ENCODE data around the gene GRIFIN.

Gene GRIFIN

DNA sequence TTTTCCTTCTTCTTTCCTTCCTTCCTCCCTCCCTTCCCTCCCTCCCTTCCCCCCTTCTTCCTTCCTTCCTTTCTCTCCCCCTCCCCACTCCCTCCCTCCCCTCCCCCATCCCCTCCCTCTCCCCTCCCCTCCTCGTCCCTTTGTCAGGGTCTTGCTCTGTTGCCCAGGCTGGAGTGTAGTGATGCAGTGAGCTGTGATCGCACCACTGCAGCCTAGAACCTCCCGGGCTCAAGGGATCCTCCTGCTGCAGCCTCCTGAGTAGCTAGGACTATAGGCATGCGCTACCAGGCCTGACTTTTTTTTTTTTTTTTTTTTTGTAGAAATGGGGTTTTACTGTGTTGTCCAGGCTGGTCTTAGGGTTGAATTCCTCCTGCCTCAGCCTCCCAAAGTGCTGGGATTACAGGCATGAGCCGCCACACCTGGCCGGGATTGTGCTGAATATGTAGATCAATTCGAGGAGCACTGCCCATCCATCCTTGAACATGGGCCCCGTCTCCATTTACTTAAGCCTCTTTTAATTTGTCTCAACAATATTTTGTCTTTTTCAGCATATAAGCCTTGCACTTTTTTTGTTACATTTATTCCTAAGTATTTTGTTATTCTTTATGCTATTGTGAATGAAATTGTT is 23.4 kb downstream of the GRIFIN start:
- DNase-seq, result no peak

DNA sequence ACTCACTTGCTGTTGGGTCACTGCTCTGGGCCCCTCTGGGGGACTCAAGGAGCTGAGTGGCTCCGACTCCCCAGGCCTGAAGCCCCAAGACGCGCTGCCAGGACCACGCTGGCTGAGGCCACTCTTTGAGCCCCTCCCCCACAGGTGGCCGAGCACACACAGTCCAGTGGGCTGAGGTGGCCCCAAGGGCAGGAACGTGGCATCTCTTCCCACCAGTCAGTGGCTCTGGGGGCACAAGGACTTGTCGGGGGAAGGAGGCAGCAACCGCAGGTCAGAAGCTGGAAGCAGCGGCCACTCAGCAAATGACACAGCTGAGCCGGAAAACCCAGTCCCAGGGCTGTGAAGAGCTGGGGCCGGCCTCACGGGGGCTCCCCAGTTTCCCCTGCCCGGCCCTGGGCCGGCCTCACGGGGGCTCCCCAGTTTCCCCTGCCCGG is 24.1 kb downstream of the GRIFIN start:
- no peak for DNase-seq

DNA sequence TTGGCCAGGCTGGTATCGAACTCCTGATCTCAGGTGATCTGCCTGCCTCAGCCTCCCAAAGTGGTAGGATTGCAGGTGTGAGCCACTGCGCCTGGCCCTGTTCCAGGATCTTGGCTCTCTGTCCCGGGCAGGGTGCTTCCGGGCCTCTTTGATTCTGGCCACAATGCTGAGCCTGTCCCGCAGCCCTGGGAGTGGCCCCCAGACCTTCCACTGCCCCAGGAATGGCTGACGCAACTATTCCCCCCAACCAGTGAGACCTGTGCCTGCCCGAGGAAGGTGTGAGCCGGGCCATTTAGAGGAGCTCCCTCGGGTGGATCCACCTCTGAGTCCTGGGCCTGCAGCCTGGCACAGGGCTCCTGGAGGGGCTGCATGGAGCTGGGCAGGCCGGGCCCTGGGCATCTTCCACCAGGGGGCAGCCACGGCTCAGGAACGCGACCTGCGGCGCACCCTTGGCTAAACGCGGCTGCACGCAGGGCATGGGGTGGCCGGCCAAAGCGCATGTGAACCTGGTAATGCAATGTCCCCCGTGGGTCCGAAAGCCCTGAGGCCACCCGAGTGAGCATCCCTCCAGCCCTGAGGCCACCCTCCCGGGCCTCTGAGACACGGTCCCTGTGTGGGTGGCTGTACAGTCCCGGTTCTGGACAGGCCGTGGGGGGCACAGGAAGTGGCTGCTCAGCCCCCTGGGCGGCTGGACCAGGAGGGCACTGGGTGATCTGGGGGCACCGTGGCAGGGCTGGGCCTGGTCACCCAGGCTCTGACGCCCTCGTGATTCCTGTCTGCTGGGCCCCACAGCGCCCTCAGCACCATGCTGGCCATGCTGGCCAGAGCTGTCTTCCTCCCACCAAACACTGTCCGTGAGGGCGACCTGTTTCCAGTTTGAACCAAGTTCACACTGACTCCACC is 24.8 kb downstream of the GRIFIN start:
- peak; percentile 74 for DNase-seq

DNA sequence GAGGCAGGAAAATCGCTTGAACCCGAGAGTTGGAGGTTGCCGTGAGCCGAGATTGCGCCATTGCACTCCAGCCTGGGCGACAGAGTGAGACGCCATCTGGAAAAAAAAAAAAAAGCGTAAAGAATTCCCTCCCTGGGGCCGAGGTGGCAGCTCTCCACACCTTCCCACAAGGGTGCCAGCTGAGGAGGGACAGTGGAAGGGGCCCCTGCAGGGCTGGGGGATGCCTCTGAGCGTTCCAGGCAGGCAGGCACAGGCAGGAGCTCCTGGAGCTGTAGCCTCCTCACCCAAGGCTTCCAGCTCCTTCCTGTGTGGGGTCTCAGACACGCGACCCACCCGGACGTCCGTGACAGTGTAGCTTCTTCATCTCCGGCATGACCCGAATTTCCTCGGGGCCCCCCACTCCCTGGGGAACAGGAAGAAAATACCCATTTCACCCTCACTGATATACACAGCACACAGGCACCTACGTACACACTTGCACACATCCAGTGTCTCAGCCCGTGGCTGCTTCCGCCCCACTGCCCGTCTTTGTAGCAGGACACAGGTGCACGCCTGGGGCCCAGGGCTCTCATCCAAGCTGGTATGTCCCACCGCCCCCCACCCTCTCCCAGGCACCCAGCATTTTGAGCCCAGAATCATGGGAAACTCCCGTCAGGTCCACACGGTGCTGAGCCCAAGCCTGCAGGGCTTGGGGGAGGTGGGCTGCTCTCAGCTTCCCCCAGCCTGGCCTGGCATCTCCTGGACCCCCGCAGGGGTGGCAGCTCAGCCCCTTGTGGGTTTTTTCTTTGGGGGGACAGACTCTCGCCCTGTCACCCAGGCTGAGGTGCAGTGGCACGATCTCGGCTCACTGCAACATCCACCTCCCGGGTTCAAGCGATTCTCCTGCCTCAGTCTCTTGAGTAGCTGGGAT is 25.7 kb downstream of the GRIFIN start:
- DNase-seq, result no peak

DNA sequence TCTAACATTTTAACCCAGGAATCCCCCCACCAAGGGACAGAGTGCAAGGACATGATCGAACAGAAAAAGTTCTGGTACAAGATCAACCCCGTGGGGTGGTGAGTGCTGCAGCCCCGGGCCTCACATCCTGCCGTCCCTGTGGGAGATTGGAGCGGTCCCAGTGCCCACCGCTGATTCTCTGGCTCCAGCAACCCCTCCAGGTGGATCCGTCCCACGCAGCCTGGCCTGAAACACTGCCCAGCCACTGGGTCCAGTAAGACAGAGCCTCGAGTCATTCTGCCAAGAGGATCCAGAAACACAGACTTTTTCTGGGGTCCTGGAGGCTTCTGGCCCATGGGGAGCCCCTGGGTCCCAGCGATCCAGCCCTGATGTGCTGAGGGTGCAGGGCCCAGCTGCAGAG is 29.5 kb downstream of the GRIFIN start:
- DNase-seq, result no peak

DNA sequence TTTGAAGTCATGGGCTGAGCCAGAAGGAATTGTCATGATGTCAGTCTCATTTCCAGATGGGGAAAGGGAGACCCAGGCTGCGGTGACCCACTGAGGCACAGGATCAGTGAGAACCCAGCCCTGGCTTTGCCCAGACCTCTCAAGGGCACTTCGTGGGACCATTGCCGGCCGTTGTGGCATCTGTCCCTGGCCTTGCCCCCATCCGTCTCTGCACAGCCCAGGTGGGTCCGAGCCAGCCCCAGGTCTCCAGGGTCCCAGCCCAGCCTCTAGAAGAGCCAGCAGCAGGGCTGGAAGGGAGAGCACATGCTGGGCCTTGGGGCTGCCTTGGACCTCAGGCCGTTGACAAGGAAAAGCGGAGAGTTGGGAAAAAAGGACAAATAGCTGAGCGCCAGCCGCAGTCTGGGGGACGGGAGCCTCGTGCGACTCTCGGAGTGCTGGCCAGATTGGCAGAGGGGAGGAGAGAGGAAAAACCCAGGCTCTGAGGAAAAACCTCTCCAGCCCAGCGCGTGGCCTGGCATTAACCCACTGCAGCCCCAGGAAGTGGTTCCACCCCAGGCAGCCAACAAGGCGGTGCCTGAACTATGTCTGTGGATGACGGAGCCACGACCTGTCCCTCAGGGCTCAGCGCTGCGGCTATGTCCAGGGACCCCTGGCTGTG is 30.2 kb downstream of the GRIFIN start:
- no peak for DNase-seq

DNA sequence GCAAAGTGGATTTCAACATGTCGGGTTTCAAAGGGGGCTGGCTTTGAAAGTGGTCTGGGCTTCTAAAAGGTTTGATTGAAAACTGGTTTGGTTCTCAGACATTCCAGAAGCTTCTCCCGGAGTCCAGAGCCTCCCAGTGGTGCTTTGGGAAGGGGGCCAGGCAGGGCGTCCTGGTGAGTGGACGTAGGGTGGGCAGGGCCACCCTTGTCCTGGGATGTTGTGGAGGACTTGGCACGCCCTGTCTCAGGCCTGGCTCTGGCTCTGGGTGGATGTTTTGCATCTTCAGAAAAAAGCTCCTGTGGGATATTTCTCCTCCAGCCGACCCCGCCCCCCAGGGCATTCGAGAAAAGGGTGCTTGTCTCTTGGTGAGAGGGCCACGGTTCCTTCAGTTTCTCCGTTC is 31.2 kb downstream of the GRIFIN start:
- no peak for DNase-seq

DNA sequence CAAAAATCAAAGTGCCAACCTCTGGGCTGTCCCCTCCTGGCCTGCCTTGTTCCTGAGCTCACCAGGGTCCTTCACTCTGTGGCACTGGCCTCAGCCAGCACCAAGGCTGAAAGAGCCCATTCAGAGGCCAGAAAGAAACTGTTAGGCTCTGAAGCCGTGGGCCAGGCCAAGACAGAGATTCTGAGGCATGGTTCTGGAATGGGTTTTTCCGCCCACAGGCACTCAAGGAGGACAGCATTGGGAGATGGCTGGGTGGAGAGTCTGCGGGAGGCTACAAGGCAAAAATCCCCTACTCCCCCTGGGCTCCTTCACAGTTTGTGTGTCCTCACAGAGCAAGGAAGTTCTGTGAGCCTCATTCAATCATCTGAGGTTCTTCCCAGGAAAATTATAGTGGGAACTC is 31.7 kb downstream of the GRIFIN start:
- peak; percentile 54 for DNase-seq

DNA sequence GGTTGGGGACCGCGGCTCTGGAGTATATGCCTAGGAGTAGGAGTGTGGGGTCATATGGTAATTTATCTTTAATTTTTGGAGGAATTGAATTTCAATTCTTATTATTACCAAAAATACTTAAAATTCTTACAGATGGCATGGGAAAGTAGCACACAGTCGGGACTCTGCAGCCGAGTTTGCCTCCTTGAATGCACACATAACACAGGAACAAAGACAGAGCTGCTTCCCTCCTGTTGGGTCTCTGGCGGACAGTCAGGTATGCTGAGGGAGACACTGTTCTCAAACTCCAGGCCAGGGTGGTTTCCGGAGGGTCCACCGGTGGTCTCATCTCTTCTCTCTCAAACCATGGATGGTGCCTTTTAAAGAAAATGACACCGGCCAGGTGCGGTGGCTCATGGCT is 32.7 kb downstream of the GRIFIN start:
- no peak for DNase-seq

DNA sequence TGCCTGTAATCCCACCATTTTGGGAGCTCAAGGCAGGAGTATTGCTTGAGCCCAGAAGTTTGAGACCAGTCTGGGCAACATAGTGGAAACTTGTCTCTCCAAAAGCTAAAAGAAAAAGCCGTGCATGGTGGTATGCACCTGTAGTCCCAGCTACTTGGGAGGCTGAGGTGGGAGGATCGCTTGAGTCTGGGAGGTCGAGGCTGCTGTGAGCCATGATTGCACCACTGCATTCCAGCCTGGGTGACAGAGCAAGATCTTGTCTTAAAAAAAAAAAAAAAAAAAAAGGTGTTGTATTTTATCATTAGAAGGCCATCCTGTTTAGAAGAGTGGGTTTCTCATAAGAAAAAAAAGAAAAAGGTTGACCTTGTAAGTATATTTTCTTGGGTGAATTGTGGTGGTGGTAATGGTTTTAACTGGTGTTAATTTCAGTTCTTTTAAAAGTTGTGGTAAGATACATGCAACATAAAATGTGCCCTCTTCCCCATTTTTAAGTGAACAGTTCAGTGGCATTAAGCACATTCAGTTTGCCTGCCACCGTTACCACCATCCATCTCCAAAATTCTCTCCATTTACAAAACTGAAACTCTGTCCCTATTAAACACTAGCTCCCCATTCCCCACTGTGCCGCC is 34.7 kb downstream of the GRIFIN start:
- DNase-seq, result no peak

DNA sequence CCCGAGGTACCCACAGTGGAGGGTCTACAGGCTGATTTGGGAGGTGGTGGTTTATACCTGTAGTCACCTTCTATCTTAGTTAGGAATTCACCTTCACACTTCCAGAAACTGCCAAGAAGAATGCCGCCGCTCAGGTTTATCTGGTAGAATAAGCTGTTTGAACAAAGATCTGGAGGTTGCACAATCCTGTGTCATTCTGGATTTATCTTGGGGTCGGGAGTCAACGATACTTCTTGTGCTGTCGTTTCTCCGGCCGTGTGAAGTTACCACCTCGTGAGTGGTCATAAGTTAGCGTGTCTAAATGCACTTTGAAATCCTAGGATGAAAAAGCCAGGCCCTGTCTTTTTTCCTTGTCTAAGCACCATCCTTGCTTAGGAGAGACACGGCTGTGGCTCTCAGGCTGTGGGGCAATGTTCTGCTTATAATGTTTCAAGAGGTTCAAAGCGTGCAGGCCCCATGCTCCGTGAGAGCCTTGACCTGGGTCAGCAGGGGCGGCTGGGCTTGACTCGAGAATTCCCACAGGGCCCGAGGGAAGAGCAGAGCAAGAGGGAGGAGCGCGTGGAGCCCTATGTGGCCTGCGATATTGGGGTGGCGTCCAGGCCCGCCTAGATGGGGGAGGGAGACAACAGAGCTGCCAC is 35.5 kb downstream of the GRIFIN start:
- no peak for DNase-seq

DNA sequence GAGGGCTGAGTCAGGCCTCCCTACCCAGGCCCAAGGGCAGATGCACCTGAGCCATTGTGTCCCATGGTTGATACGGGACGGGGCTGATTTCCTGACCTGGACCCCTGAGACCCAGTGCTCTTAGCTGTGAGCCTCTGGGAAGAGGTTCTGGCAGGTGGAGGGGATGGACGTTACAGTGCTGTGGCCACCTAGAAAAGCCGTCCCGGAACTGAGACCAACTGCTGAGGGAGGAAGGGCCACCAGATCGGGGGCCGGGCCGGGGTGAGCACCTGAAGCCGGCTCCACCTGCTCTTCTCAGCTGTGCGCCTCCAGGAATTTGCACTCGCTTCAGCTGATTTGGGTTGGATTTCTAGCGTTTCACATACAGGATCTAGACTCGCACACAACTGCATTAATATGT is 37.4 kb downstream of the GRIFIN start:
- no peak for DNase-seq

DNA sequence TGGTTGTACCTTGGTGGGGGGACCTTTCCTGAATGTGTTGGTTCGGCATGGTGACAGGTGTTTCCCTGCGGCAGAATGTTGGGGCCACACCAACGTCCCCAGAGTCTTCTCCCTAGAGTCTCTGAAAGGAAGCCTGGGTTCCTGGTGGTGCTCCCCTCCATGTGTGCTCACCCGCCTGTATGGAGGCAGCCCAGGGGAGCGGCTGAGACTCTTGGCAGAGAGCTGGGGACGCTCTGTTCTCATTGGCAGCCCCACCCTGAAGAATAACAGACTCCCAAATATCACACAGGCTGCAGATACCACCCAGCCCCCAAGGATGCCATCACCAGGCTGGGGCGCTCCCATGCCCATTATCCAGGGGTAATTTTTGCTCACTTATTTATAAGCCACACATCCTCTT is 38.0 kb downstream of the GRIFIN start:
- no peak for DNase-seq

DNA sequence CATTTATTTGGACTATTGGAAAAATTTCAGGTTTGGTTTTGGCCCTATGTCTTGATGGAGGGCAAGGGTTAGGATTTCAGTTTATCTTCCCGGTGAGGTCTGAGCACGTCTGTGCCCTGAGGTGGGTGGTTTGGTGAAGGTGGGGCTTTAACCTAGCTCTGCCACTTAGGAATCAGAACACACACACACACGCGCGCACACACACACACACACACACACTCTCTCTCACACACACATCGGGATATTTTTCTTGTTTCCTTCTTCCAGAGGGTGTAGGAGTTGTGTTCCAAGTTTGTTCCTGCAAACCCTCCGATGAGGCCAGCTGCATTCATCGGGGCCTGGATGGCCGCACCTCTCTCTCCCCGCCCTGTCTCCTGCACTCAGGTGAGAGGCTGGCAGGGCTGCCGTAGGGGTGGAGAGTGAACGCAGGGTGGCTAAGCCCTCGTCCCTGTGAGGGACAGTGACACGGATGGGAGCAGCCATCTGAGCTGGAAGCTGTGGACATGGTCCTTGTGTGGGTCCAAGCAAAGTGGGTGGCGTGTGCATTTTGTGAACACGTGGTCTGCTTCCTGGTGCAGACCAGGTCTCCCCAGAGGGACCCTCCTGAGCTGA is 38.6 kb downstream of the GRIFIN start:
- no peak for DNase-seq

DNA sequence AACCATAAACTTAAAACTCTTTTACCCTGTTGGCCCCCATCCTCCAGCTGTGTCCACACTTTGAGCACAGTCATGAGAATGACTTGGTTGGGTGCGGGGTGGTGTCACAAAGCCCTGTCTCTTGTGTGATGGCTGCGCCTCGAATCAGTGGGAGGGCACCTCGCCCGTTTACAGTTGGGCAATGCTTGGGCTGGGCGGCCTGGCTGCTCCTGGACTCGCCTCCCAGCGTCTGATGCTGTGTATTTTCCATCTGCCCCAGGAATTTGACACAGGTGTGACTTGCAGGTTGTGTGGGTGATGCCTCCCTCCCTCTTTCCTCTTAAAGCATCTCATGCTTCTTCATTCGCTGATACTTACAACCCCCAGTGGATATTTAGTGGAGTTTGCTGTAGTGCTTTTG is 39.1 kb downstream of the GRIFIN start:
- DNase-seq, result no peak

DNA sequence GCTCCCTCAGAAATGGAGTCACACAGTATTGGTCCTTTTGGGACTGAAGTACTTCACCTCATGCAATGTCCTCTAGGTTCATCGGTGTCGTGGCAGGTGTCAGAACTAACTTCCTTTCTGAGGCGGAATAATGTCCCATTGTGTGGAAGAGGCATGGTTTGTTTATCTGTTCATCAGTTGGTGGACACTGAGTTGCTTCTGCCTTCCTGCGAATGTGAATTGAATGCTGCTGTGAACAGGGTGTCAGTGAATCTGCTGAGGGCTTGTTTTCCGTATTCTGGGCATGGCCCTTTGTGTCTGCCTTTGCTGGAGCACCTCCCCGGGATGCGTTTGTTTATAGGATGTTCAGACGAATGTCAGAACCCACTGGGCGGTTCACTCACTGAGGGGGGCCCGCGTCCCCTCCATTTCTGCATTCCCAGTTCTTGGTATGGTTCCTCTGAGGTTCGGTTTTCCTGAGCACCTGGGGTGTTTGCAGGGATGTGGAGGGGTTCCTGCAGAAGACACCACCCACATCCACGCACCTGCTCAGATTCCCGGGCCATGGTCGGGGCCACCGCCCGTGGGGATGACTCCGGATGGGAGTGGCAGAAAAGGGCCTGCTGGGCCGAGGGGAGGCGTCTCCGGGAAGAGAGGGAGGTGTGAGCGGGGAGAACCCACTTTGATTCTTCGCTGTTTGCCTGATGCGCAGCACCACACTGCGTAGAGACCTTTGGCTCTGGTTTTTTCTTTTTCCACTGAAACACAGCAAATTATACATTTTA is 39.7 kb downstream of the GRIFIN start:
- no peak for DNase-seq

DNA sequence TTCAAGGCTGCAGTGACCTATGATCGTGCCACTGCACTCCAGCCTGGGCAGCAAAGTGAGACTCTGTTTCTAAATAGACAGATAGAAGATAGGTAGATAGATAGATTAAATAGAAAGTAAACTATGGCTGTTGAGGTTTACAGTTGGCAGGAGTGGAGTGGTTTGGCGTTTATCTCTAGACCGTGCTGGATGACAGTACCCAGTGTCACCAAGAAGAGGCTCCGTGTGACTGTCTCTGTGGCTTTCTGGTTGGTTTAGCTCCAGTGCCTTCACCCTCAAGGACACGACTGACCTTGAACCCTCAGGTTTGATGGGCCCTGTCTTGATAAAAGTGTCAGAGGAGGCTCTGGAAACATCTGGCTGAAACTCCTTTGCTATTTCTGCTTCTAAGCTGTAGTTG is 41.1 kb downstream of the GRIFIN start:
- no peak for DNase-seq

DNA sequence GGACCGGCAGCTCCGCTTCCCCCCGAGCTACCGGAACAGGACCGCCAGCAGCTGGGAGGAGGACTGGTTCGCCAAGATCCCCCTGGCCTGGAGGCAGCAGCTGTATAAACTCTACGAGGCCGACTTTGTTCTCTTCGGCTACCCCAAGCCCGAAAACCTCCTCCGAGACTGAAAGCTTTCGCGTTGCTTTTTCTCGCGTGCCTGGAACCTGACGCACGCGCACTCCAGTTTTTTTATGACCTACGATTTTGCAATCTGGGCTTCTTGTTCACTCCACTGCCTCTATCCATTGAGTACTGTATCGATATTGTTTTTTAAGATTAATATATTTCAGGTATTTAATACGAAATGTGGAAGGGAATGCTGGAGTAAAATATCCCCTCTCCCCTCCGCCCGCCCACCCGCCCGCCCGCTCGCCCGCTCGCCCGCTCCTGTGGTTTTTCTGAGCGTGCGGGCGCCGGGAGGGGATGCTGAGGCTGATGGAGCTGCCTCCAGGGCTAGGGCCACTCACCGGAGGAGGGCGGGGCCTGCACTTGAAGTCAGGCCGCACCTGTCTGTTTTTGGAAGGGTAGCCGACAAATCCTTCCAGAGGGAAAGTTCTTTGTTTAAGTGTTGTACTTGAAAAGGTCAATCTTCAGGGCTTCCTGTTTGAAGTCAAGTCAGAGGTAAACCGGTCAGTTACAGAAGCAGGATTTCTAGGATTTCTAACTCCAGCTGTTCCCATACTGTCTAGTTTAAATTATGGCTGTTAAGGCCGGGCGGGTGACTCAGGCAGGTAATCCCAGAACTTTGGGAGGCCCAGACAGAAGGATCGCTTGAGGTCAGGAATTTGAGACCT is 42.3 kb downstream of the GRIFIN start:
- no peak for DNase-seq

DNA sequence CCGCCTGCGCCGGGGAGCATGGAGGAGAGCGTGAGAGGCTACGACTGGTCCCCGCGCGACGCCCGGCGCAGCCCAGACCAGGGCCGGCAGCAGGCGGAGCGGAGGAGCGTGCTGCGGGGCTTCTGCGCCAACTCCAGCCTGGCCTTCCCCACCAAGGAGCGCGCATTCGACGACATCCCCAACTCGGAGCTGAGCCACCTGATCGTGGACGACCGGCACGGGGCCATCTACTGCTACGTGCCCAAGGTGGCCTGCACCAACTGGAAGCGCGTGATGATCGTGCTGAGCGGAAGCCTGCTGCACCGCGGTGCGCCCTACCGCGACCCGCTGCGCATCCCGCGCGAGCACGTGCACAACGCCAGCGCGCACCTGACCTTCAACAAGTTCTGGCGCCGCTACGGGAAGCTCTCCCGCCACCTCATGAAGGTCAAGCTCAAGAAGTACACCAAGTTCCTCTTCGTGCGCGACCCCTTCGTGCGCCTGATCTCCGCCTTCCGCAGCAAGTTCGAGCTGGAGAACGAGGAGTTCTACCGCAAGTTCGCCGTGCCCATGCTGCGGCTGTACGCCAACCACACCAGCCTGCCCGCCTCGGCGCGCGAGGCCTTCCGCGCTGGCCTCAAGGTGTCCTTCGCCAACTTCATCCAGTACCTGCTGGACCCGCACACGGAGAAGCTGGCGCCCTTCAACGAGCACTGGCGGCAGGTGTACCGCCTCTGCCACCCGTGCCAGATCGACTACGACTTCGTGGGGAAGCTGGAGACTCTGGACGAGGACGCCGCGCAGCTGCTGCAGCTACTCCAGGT is 43.1 kb downstream of the GRIFIN start:
- no peak for DNase-seq

Data from EL (cell line).